ENCODE data around the gene GPX4. TPM values are rescaled to one million over a fixed set of nuclear protein-coding genes. Genes with fewer than 3 reads are reported as not detected.

Gene GPX4
- total RNA-seq, 1 donor from 2014 or later: 330 TPM

- Mint-ChIP-seq H3K27ac (ENCODE audit: unreplicated experiment) (no peak overlapping the region), H3K9me3 (ENCODE audit: unreplicated experiment) (no peaks in the 10 kb centered on the region), H3K36me3 (ENCODE audit: low read depth, unreplicated experiment) (peaks cover 5% of the 10 kb centered on the region), H3K4me1 (ENCODE audit: unreplicated experiment) (peaks cover 6% of the 10 kb centered on the region), H3K4me3 (ENCODE audit: unreplicated experiment) (no peak overlapping the region), H3K27me3 (ENCODE audit: unreplicated experiment) (peaks cover 20% of the 10 kb centered on the region)
- TF ChIP-seq CTCF (IDR thresholded peaks at IDR 0.05; ENCODE audit: unreplicated experiment): no peak
- no peak for DNase-seq (ENCODE audit: low spot score)
Measured at GRCh38 chr19:1066251-1066747, 37.5 kb upstream of the GPX4 start.

- H3K27me3 Mint-ChIP-seq (ENCODE audit: unreplicated experiment): peaks cover 23% of the 10 kb centered on the region
- DNase-seq (ENCODE audit: low spot score): no peak
- TF ChIP-seq CTCF (IDR thresholded peaks at IDR 0.05; ENCODE audit: unreplicated experiment): no peak
- H3K36me3 Mint-ChIP-seq (ENCODE audit: low read depth, unreplicated experiment): peaks cover 5% of the 10 kb centered on the region
- no peak within 1 kb of the TSS for H3K27ac Mint-ChIP-seq (ENCODE audit: unreplicated experiment)
- no peaks in the 10 kb centered on the region for H3K9me3 Mint-ChIP-seq (ENCODE audit: unreplicated experiment)
- H3K4me3 Mint-ChIP-seq (ENCODE audit: unreplicated experiment): no peak within 1 kb of the TSS
- peaks cover 9% of the 10 kb centered on the region for H3K4me1 Mint-ChIP-seq (ENCODE audit: unreplicated experiment)
Measured at GRCh38 chr19:1066748-1067340, 37.0 kb upstream of the GPX4 start, which contains the start of gene ARHGAP45. Gene ARHGAP45, plus strand, starts transcription at chr19:1067167. Its CDS starts 239 bp downstream, at chr19:1067406.

- H3K4me3 Mint-ChIP-seq (ENCODE audit: unreplicated experiment): no peak overlapping the region
- no peak for TF ChIP-seq CTCF (IDR thresholded peaks at IDR 0.05; ENCODE audit: unreplicated experiment)
- peaks cover 2% of the 10 kb centered on the region for H3K36me3 Mint-ChIP-seq (ENCODE audit: low read depth, unreplicated experiment)
Measured at GRCh38 chr19:1067341-1067957, 36.3 kb upstream of the GPX4 start.

GRCh38 chr19:1068009-1069001 is 35.5 kb upstream of the GPX4 start:
- Mint-ChIP-seq H3K4me1 (ENCODE audit: unreplicated experiment) (peaks cover 10% of the 10 kb centered on the region), H3K27me3 (ENCODE audit: unreplicated experiment) (peaks cover 29% of the 10 kb centered on the region), H3K36me3 (ENCODE audit: low read depth, unreplicated experiment) (no peaks in the 10 kb centered on the region), H3K9me3 (ENCODE audit: unreplicated experiment) (no peaks in the 10 kb centered on the region), H3K27ac (ENCODE audit: unreplicated experiment) (no peak overlapping the region), H3K4me3 (ENCODE audit: unreplicated experiment) (peak overlapping the region; percentile 27)
- no peak for TF ChIP-seq CTCF (IDR thresholded peaks at IDR 0.05; ENCODE audit: unreplicated experiment)
- no peak for DNase-seq (ENCODE audit: low spot score)

More at GRCh38 chr19:1067341-1067957, 36.3 kb upstream of the GPX4 start:
- H3K9me3 Mint-ChIP-seq (ENCODE audit: unreplicated experiment): no peaks in the 10 kb centered on the region
- no peak for DNase-seq (ENCODE audit: low spot score)
- H3K27me3 Mint-ChIP-seq (ENCODE audit: unreplicated experiment): peaks cover 23% of the 10 kb centered on the region
- H3K27ac Mint-ChIP-seq (ENCODE audit: unreplicated experiment): no peak overlapping the region
- H3K4me1 Mint-ChIP-seq (ENCODE audit: unreplicated experiment): peaks cover 10% of the 10 kb centered on the region

Data from endothelial cell (in vitro differentiated cells).